ENCODE measurements around the gene TNRC6C. TPM values are rescaled to one million over a fixed set of nuclear protein-coding genes. Genes with fewer than 3 reads are reported as not detected.

TNRC6C gene
- total and polyA plus RNA-seq, 8 donors, result 14.0 to 20.3 (median 16.6) TPM

GRCh38 chr17:78105551-78105950 lies 147.0 kb downstream of the TNRC6C start:
- no peaks in the 10 kb centered on the region for H3K9me3 ChIP-seq
- intact Hi-C loops (cut with DNase I), result no loop called here
- peaks cover 0 to 69% of the 10 kb centered on the region in 2 donors for H3K36me3 ChIP-seq
- H3K27ac ChIP-seq, result no peak overlapping the region
- TF ChIP-seq, protein P1, sequence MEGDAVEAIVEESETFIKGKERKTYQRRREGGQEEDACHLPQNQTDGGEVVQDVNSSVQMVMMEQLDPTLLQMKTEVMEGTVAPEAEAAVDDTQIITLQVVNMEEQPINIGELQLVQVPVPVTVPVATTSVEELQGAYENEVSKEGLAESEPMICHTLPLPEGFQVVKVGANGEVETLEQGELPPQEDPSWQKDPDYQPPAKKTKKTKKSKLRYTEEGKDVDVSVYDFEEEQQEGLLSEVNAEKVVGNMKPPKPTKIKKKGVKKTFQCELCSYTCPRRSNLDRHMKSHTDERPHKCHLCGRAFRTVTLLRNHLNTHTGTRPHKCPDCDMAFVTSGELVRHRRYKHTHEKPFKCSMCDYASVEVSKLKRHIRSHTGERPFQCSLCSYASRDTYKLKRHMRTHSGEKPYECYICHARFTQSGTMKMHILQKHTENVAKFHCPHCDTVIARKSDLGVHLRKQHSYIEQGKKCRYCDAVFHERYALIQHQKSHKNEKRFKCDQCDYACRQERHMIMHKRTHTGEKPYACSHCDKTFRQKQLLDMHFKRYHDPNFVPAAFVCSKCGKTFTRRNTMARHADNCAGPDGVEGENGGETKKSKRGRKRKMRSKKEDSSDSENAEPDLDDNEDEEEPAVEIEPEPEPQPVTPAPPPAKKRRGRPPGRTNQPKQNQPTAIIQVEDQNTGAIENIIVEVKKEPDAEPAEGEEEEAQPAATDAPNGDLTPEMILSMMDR (IDR thresholded peaks at IDR 0.05), result no peak
- no peaks in the 10 kb centered on the region for H3K4me1 ChIP-seq
- no peak overlapping the region for H3K4me3 ChIP-seq
- no peaks in the 10 kb centered on the region for H3K27me3 ChIP-seq
- DNase-seq (no peak), ATAC-seq (no peak)

- Histone ChIP-seq H3K36me3 (peaks cover 0 to 75% of the 10 kb centered on the region in 2 donors), H3K9me3 (no peaks in the 10 kb centered on the region), H3K4me3 (no peak overlapping the region), H3K27ac (no peak overlapping the region), H3K4me1 (no peaks in the 10 kb centered on the region), H3K27me3 (no peaks in the 10 kb centered on the region)
- DNase-seq, result peak in 1 of 4 donors; percentile 63
- TF ChIP-seq, protein P1 (IDR thresholded peaks at IDR 0.05), result no peak
- no peak for ATAC-seq
- intact Hi-C loops (cut with DNase I), result no loop called here
Observed at GRCh38 chr17:78106211-78106610, 147.7 kb downstream of the TNRC6C start.

DNA sequence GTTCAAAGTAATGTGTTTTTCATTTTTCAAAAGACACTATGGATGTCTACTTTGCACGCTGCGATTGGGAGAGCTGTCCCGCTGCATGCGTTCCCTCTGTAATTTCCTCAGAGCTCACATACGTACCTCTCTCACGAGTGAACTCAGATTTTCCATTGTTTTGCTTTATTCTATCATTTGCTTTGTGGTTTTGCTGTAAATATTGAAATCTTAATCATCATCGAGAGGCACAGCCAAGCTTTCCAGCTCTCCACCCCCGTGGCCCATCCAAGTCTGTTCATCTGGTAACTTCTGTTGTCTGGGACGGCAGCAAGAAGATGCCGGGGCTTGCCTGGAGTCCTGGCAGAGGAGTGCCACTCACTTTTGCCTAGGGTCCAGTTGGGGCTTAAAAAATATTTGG lies 149.0 kb downstream of the TNRC6C start:
- H3K4me1 ChIP-seq, result peaks cover 0 to 3% of the 10 kb centered on the region in 2 donors
- TF ChIP-seq, protein P1 (IDR thresholded peaks at IDR 0.05), result no peak
- intact Hi-C loops (cut with DNase I), result no loop called here
- H3K36me3 ChIP-seq, result peaks cover 0 to 82% of the 10 kb centered on the region in 2 donors
- H3K27ac ChIP-seq, result no peak overlapping the region
- H3K27me3 ChIP-seq, result no peaks in the 10 kb centered on the region
- ATAC-seq (no peak), DNase-seq (no peak)
- H3K4me3 ChIP-seq, result no peak overlapping the region
- H3K9me3 ChIP-seq, result no peaks in the 10 kb centered on the region

DNA sequence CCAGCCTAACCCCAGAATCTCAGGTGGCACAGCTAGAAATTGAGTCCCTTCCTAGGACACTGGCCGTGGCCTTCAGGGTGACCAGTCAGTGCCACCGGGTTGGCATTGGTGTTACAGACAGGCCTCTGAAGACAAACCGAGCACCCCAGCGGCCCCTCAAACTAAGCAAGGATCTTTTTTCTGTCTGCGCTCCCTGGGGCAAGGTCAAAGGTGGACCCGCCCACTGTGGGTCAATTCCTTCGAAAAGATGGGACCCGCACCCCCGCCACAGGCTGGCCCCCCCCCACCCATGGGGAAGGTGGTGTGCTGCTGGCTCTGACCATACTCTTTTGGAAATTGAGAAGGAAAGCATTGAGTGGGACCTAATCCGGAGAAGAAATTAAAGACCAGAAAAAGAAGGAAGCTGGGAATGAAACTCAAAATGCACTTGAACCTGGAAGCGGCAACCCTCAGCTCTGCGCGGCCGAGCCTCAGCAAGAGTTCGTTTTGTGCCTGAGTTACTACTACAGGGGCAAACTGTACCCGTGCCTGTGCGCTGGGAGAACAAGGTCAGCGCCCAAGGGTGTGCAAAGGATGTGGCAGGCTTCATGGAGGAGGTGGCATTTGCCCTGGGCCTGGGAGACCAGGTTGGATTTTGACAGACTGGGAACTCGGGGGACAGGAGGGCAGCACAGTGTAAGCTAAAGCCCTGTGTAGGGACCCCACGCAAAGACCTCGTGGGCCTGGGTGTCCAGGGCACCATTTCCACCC lies 149.6 kb downstream of the TNRC6C start:
- H3K27me3 ChIP-seq, result no peaks in the 10 kb centered on the region
- H3K4me3 ChIP-seq, result no peak overlapping the region
- peaks cover 0 to 10% of the 10 kb centered on the region in 2 donors for H3K4me1 ChIP-seq
- DNase-seq (peak in 1 of 4 donors; percentile 44), ATAC-seq (no peak)
- intact Hi-C loops (cut with DNase I), result no loop called here
- no peak overlapping the region for H3K27ac ChIP-seq
- TF ChIP-seq, protein P1 (IDR thresholded peaks at IDR 0.05), result no peak
- H3K9me3 ChIP-seq, result no peaks in the 10 kb centered on the region
- H3K36me3 ChIP-seq, result peaks cover 0 to 82% of the 10 kb centered on the region in 2 donors

GRCh38 chr17:78108726-78109488 lies 150.4 kb downstream of the TNRC6C start:
- Histone ChIP-seq H3K4me1 (peaks cover 0 to 17% of the 10 kb centered on the region in 2 donors), H3K27me3 (no peaks in the 10 kb centered on the region), H3K9me3 (no peaks in the 10 kb centered on the region), H3K27ac (no peak overlapping the region), H3K4me3 (no peak overlapping the region), H3K36me3 (peaks cover 0 to 81% of the 10 kb centered on the region in 2 donors)
- ATAC-seq (no peak), DNase-seq (peak in 1 of 4 donors; percentile 28)
- intact Hi-C loops (cut with DNase I), result no loop called here
- TF ChIP-seq, protein P1 (IDR thresholded peaks at IDR 0.05), result no peak
